ENCODE measurements around the gene EIF4A2. TPM values are rescaled to one million over a fixed set of nuclear protein-coding genes. Genes with fewer than 3 reads are reported as not detected.
A peak's percentile ranks its signal among the peaks of the same experiment; 100 is the strongest.

EIF4A2 gene
- total RNA-seq, result 100 to 1,000 TPM; 291 to 390 TPM

- peak within 1 kb of the TSS; percentile 100 for H3K27ac Mint-ChIP-seq
- H3K36me3 Mint-ChIP-seq (ENCODE audit: low read depth), result peaks cover 49% of the 10 kb centered on the region
- POLR2A ChIA-PET, result interaction anchor here (0.5 to 3.7 kb wide), 15 partner anchors 9 to 830 kb away, joined by 3 to 36 read pairs (median 4); partner anchors contain the start of genes DNAJB11 and RFC4
- peak; percentile 95 for DNase-seq
- intact Hi-C loops (cut with DNase I, micrococcal nuclease), result loop anchor here (1.0 to 5.0 kb wide), 13 partner anchors 23 to 1196 kb away; partner anchors contain the start of genes DNAJB11 (in 2 of the 2), RFC4 (in 2 of the 2), ETV5 (in 1 of the 2) and RPL39L (in 1 of the 2)
- H3K9me3 Mint-ChIP-seq (ENCODE audit: low read depth), result no peaks in the 10 kb centered on the region
- peak within 1 kb of the TSS; percentile 100 for H3K4me3 Mint-ChIP-seq
- CTCF ChIA-PET, result interaction anchor here (0.7 to 1.3 kb wide), 6 partner anchors 9 to 583 kb away, joined by 3 to 5 read pairs (median 3); partner anchors contain the start of gene RPL39L
- peaks cover 32% of the 10 kb centered on the region for H3K4me1 Mint-ChIP-seq
- ATAC-seq, result peak; percentile 69
- H3K27me3 Mint-ChIP-seq, result no peaks in the 10 kb centered on the region
Measured at GRCh38 chr3:186783058-186783730, at the start of gene EIF4A2. Gene EIF4A2 (plus strand): TSS chr3:186783577. CDS start chr3:186783611, 34 bp downstream.

GRCh38 chr3:186742618-186743380 lies 40.6 kb upstream of the EIF4A2 start:
- DNase-seq (no peak), ATAC-seq (no peak)
- Mint-ChIP-seq H3K36me3 (ENCODE audit: low read depth) (no peaks in the 10 kb centered on the region), H3K9me3 (ENCODE audit: low read depth) (no peaks in the 10 kb centered on the region), H3K27ac (no peak overlapping the region), H3K4me3 (no peak overlapping the region), H3K4me1 (no peaks in the 10 kb centered on the region), H3K27me3 (no peaks in the 10 kb centered on the region)
- intact Hi-C loops (cut with DNase I, micrococcal nuclease), result no loop called here
- CTCF ChIA-PET, result no interaction called here
- POLR2A ChIA-PET, result no interaction called here

DNA sequence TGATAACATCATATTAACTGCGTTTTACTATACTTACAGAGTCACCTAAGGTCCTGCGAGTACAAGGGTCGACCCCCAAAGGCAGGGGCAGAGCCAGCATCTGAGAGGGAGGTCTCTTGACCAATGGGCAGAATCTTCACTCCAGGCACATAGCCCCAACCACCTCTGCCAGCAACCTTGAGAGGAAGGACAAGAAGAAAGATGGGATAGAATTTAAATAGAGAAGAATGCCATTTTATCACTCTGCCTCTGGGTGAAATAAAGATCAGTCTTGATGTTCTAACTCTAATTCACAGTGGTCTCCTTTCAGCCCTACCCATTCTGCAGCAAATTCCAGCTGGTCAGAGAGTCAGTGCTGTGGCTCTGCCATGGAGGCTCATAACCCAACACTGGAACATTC lies 39.7 kb upstream of the EIF4A2 start:
- no peak for DNase-seq
- H3K9me3 Mint-ChIP-seq (ENCODE audit: low read depth), result no peaks in the 10 kb centered on the region
- CTCF ChIA-PET, result no interaction called here

GRCh38 chr3:186746008-186746407 lies 37.4 kb upstream of the EIF4A2 start:
- no peak for ATAC-seq
- H3K4me1 Mint-ChIP-seq, result no peaks in the 10 kb centered on the region
- H3K27me3 Mint-ChIP-seq, result no peaks in the 10 kb centered on the region
- POLR2A ChIA-PET, result no interaction called here
- CTCF ChIA-PET, result interaction anchor here (0.6 to 0.7 kb wide), 2 partner anchors 27 to 104 kb away, joined by 3 to 4 read pairs; no protein-coding TSS in a partner anchor
- intact Hi-C loops (cut with DNase I, micrococcal nuclease), result no loop called here
- H3K36me3 Mint-ChIP-seq (ENCODE audit: low read depth), result no peaks in the 10 kb centered on the region
- H3K4me3 Mint-ChIP-seq, result no peak overlapping the region
- H3K27ac Mint-ChIP-seq, result no peak overlapping the region
- H3K9me3 Mint-ChIP-seq (ENCODE audit: low read depth), result no peaks in the 10 kb centered on the region
- DNase-seq, result no peak

More for the DNA sequence above, 39.7 kb upstream of the EIF4A2 start:
- Mint-ChIP-seq H3K4me3 (no peak overlapping the region), H3K27ac (no peak overlapping the region), H3K36me3 (ENCODE audit: low read depth) (no peaks in the 10 kb centered on the region), H3K4me1 (no peaks in the 10 kb centered on the region), H3K27me3 (no peaks in the 10 kb centered on the region)
- POLR2A ChIA-PET, result no interaction called here
- no peak for ATAC-seq
- intact Hi-C loops (cut with DNase I, micrococcal nuclease), result no loop called here

DNA sequence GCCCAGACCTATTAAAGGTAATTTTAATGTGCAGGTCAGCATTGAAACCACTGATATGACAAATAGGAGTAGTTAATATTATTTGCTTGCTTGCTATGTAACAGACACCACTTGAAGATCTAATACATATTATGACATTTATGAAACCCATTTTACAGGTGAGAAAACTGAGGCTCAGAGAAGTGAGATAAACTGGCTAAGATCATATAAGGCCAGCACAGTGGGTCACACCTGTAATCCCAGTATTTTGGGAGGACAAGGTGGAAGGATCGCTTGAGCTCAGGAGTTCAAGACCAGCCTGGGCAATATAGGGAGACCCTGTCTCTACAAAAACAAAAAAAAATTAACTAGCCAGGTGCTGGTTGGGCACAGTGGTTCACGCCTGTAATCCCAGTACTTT lies 33.1 kb upstream of the EIF4A2 start:
- no peak overlapping the region for H3K4me3 Mint-ChIP-seq
- H3K36me3 Mint-ChIP-seq (ENCODE audit: low read depth), result no peaks in the 10 kb centered on the region
- POLR2A ChIA-PET, result interaction anchor here (0.6 kb wide), 1 partner anchor 460 kb away, joined by 3 read pairs; no protein-coding TSS in a partner anchor
- no peaks in the 10 kb centered on the region for H3K9me3 Mint-ChIP-seq (ENCODE audit: low read depth)
- H3K27ac Mint-ChIP-seq, result no peak overlapping the region
- no peak for DNase-seq
- H3K27me3 Mint-ChIP-seq, result peaks cover 3% of the 10 kb centered on the region
- intact Hi-C loops (cut with DNase I, micrococcal nuclease), result no loop called here
- CTCF ChIA-PET, result no interaction called here
- H3K4me1 Mint-ChIP-seq, result peaks cover 13% of the 10 kb centered on the region
- no peak for ATAC-seq

DNA sequence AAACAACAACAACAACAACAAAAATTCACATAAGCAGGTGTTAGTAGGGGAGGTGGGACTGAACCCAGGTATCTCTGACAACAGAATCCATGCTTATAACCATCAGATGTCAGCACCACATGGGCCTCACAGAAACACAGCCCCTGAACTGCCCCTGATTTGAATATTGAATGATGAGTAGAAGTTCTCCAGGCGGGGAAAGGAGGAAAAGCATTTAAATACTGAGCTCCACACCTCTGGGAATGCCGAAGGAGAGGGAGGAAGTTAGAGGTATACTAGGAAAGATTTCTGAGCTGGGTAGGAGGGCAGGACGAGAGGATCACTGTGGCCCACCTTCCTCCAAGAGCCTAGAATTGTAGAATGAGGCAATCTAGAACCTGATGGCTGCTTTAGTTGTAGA lies 31.9 kb upstream of the EIF4A2 start:
- Mint-ChIP-seq H3K27ac (no peak overlapping the region), H3K36me3 (ENCODE audit: low read depth) (no peaks in the 10 kb centered on the region), H3K4me3 (no peak overlapping the region), H3K27me3 (peaks cover 3% of the 10 kb centered on the region), H3K9me3 (ENCODE audit: low read depth) (no peaks in the 10 kb centered on the region), H3K4me1 (peaks cover 13% of the 10 kb centered on the region)
- ATAC-seq (no peak), DNase-seq (no peak)
- ChIA-PET POLR2A (no interaction called here), CTCF (interaction anchor here (0.9 kb wide), 1 partner anchor 134 kb away, joined by 3 read pairs; no protein-coding TSS in a partner anchor)
- intact Hi-C loops (cut with DNase I, micrococcal nuclease), result no loop called here

GRCh38 chr3:186754006-186754405 lies 29.4 kb upstream of the EIF4A2 start:
- H3K4me3 Mint-ChIP-seq, result no peak overlapping the region
- ChIA-PET POLR2A (interaction anchor here (2.1 kb wide), 1 partner anchor 29 kb away, joined by 8 read pairs; the partner anchor contains the start of gene EIF4A2), CTCF (no interaction called here)
- peaks cover 13% of the 10 kb centered on the region for H3K4me1 Mint-ChIP-seq
- intact Hi-C loops (cut with DNase I, micrococcal nuclease), result no loop called here
- H3K27ac Mint-ChIP-seq, result no peak overlapping the region
- H3K27me3 Mint-ChIP-seq, result peaks cover 4% of the 10 kb centered on the region
- no peak for ATAC-seq
- H3K9me3 Mint-ChIP-seq (ENCODE audit: low read depth), result no peaks in the 10 kb centered on the region
- H3K36me3 Mint-ChIP-seq (ENCODE audit: low read depth), result no peaks in the 10 kb centered on the region
- no peak for DNase-seq

DNA sequence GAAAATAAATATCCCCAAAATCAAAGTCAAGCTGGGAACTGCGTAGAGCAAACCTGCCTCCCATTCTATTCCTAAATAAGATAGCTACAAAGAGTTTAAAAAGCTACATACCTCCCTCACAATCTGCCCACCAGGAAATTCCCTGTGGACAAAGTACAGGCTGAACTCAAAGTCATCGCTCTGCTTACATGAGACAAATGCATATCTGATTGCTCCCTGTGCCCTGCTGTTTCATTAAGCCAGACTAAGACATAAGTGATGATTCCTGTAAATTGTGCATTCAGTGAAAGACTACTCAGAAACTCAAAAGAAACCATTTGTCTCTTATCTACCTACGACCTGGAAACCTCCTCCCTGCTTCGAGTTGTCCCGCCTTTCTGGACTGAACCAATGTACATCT lies 28.5 kb upstream of the EIF4A2 start:
- no peak overlapping the region for H3K27ac Mint-ChIP-seq
- no peak for ATAC-seq
- H3K36me3 Mint-ChIP-seq (ENCODE audit: low read depth), result no peaks in the 10 kb centered on the region
- H3K9me3 Mint-ChIP-seq (ENCODE audit: low read depth), result no peaks in the 10 kb centered on the region
- H3K4me3 Mint-ChIP-seq, result no peak overlapping the region
- intact Hi-C loops (cut with DNase I, micrococcal nuclease), result no loop called here
- peaks cover 4% of the 10 kb centered on the region for H3K27me3 Mint-ChIP-seq
- POLR2A ChIA-PET, result interaction anchor here (1.0 kb wide), 1 partner anchor 30 kb away, joined by 3 read pairs; no protein-coding TSS in a partner anchor
- CTCF ChIA-PET, result no interaction called here
- peaks cover 13% of the 10 kb centered on the region for H3K4me1 Mint-ChIP-seq
- DNase-seq, result no peak

DNA sequence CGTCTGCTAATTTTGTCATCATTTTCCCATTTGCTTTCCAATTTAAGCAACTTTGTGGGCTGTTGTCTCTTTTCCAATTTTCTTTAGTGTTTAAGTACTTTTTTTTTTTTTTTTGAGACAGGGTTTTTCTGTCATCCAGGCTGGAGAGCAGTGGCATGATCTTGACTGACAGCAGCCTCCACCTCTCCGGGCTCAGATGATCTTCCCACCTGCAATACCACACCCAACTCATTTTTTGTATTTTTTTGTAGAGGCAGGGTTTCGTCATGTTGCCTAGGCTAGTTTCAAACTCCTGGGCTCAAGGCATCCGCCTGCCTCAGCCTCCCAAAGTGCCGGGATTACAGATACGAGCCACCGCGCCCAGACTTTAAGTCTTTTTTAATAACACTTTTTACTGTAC lies 26.2 kb upstream of the EIF4A2 start:
- POLR2A ChIA-PET, result no interaction called here
- Mint-ChIP-seq H3K4me3 (no peak overlapping the region), H3K9me3 (ENCODE audit: low read depth) (no peaks in the 10 kb centered on the region), H3K27me3 (peaks cover 4% of the 10 kb centered on the region), H3K4me1 (peaks cover 17% of the 10 kb centered on the region), H3K27ac (no peak overlapping the region), H3K36me3 (ENCODE audit: low read depth) (peaks cover 5% of the 10 kb centered on the region)
- CTCF ChIA-PET, result no interaction called here
- no peak for ATAC-seq
- no peak for DNase-seq
- intact Hi-C loops (cut with DNase I, micrococcal nuclease), result no loop called here

DNA sequence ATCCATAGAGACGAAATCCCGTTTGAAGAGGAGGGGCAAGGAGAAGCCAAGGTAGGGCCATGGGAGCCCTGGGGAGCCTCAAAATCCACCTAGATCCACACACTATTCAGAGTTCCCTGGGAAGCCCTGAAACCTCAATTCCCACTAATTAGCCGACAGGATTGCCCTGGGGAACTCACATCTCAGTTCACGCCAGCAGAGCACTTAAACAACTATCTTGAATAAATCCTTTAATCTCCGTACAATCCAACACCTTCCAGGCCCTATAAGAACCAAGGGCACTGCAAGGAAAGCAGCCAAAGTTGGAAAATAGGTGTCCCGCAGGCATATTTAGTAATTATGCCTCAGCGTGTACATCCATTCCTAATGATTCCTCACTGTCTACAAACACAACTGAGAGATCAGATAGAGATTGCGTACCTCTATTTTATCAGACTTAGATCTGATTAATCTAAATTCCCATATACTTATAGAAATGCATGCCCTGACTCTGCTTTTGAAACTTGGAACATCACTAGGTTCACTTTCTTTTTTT lies 25.6 kb upstream of the EIF4A2 start:
- Mint-ChIP-seq H3K4me1 (peaks cover 17% of the 10 kb centered on the region), H3K9me3 (ENCODE audit: low read depth) (no peaks in the 10 kb centered on the region), H3K36me3 (ENCODE audit: low read depth) (peaks cover 5% of the 10 kb centered on the region), H3K27ac (no peak overlapping the region), H3K4me3 (no peak overlapping the region), H3K27me3 (peaks cover 4% of the 10 kb centered on the region)
- ChIA-PET CTCF (no interaction called here), POLR2A (no interaction called here)
- no peak for ATAC-seq
- no peak for DNase-seq
- intact Hi-C loops (cut with DNase I, micrococcal nuclease), result no loop called here

DNA sequence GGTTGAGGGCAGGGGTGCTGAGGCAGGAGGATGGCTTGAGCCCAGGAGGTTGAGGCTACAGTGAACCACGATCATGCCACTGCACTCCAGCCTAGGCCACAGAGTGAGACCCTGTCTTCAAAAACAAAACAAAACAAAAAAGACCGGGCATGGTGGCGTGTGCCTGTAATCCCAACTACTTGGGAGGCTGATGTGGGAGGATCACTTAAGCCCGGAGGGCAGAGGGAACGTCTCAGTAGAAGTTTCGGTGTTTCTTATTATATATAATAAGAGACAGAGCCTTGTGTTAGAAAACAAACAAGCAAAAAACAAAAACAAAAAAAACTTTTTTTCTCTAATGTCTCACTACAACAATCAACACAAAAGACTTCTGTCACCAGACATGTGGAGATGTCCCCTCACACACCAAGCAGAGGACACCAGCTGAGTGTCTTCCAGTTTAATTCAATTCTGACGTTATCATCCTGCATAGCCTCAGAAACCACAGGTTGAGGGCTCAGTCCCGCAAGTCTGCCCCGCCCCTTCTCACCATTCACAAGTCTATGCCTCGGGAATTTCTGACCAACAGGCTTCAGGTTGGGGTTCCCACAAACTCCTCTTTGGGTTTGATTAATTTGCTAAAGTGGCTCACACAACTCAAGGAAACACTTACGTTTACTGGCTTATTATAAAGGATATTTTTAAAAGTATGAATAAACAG lies 24.0 kb upstream of the EIF4A2 start:
- no peak overlapping the region for H3K4me3 Mint-ChIP-seq
- CTCF ChIA-PET, result interaction anchor here (0.6 to 0.7 kb wide), 2 partner anchors 14 to 105 kb away, joined by 3 read pairs; no protein-coding TSS in a partner anchor
- POLR2A ChIA-PET, result interaction anchor here (0.5 kb wide), 1 partner anchor 835 kb away, joined by 7 read pairs; no protein-coding TSS in a partner anchor

More for the DNA sequence above, 24.0 kb upstream of the EIF4A2 start:
- ATAC-seq, result no peak
- intact Hi-C loops (cut with DNase I, micrococcal nuclease), result no loop called here
- H3K27me3 Mint-ChIP-seq, result peaks cover 4% of the 10 kb centered on the region
- H3K27ac Mint-ChIP-seq, result no peak overlapping the region
- DNase-seq, result no peak
- H3K4me1 Mint-ChIP-seq, result peaks cover 4% of the 10 kb centered on the region
- peaks cover 5% of the 10 kb centered on the region for H3K36me3 Mint-ChIP-seq (ENCODE audit: low read depth)
- no peaks in the 10 kb centered on the region for H3K9me3 Mint-ChIP-seq (ENCODE audit: low read depth)

Measured in activated CD4-positive, alpha-beta T cell treated with anti-CD3 and anti-CD28 coated beads for 36 hours (primary cell).